ENCODE measurements around the gene SLC9A5.

Gene SLC9A5

GRCh38 chr16:67258161-67258835 is 9.5 kb downstream of the SLC9A5 start:
- no peak for DNase-seq

- DNase-seq: no peak
Observed at GRCh38 chr16:67259705-67260104, 10.9 kb downstream of the SLC9A5 start.

GRCh38 chr16:67260426-67261063 is 11.8 kb downstream of the SLC9A5 start:
- peak in 1 of 2 experiments; percentile 30 for DNase-seq

- DNase-seq: no peak
Observed at GRCh38 chr16:67263201-67263600, 14.4 kb downstream of the SLC9A5 start.

GRCh38 chr16:67264277-67264676 is 15.5 kb downstream of the SLC9A5 start:
- DNase-seq: no peak

- no peak for DNase-seq
Observed at GRCh38 chr16:67264866-67265265, 16.1 kb downstream of the SLC9A5 start.

GRCh38 chr16:67265834-67266233 is 17.1 kb downstream of the SLC9A5 start:
- no peak for DNase-seq

GRCh38 chr16:67268136-67268579 is 19.4 kb downstream of the SLC9A5 start:
- DNase-seq: no peak

GRCh38 chr16:67269766-67270165 is 21.0 kb downstream of the SLC9A5 start:
- no peak for DNase-seq

- no peak for DNase-seq
Observed at GRCh38 chr16:67270931-67271338, 22.2 kb downstream of the SLC9A5 start.

- no peak for DNase-seq
Observed at GRCh38 chr16:67271446-67271845, 22.7 kb downstream of the SLC9A5 start.

- no peak for DNase-seq
Observed at GRCh38 chr16:67275321-67275720, 26.5 kb downstream of the SLC9A5 start.

GRCh38 chr16:67277294-67277998 is 28.7 kb downstream of the SLC9A5 start:
- DNase-seq: peak; percentile 53 to 68

GRCh38 chr16:67277999-67278772 is 29.4 kb downstream of the SLC9A5 start:
- DNase-seq: peak; percentile 11 to 27

GRCh38 chr16:67278773-67279295 is 30.1 kb downstream of the SLC9A5 start:
- peak; percentile 64 to 74 for DNase-seq

GRCh38 chr16:67279296-67280089 is 30.7 kb downstream of the SLC9A5 start, which contains the start of gene PLEKHG4:
Gene PLEKHG4, plus strand, starts transcription at chr16:67279532. Its CDS starts 513 bp downstream, at chr16:67280045.
- peak; percentile 83 to 86 for DNase-seq

GRCh38 chr16:67280090-67281015 is 31.6 kb downstream of the SLC9A5 start:
- no peak for DNase-seq

- no peak for DNase-seq
Observed at GRCh38 chr16:67281536-67282446, 33.0 kb downstream of the SLC9A5 start.

- no peak for DNase-seq
Observed at GRCh38 chr16:67282447-67282805, 33.6 kb downstream of the SLC9A5 start.
